Activated CD4-positive, alpha-beta T cell treated with anti-CD3 and anti-CD28 coated beads, Interleukin-2, amount 50 U/mL, for 24 hours (primary cell): Measurements from ENCODE around the gene PALM3.
"Not testable (repeated sequence)": the region's sequence is repeated elsewhere in the genome, so short reads cannot be mapped to it uniquely, and the experiment has no call there.

ENCODE experiments used
- DNase-seq, 2 donors: peaks; one replicate each; pipeline ENCODE4 v3.0.0-alpha.2; 2020; ENCODE audit warnings: low read depth in 1 of 2, low spot score in 1 of 2

Gene PALM3

GRCh38 chr19:14059652-14060155 lies 2.2 kb downstream of the PALM3 start:
- no peak for DNase-seq

- DNase-seq: peak in 1 of 2 donors; percentile 21
Observed at GRCh38 chr19:14059093-14059480, 2.8 kb downstream of the PALM3 start.

GRCh38 chr19:14058182-14059092 lies 3.4 kb downstream of the PALM3 start:
- no peak for DNase-seq

- no peak for DNase-seq
Observed at GRCh38 chr19:14056741-14057356, 5.0 kb downstream of the PALM3 start.

DNA sequence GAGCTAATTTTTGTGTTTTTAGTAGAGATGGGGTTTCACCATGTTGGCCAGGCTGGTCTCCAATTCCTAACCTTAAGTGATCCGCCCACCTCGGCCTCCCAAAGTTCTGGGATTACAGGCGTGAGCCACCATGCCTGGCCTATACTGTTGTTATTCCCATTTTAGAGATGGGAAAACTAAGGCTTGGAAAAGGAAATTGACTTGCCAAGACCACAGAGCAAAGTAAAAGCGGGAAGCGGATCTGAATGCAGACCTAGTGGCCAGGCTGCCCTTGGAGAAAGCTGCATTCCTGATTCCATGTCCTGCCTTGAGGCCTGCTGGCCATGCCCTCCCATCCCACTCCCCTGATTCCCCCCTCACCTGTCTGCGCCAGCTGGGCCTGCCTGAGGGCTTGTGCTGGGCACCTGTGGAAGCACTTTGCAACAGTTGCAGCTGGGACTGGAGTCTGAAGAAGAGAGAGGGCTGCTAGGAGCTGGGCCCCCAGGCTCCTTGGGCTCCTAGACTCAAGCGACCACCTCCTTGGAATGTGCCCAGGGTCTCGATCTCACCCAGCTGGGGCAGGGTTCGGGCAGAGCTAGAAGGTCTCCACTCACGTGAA lies 5.7 kb downstream of the PALM3 start:
- DNase-seq: no peak

- DNase-seq: no peak
Observed at GRCh38 chr19:14055396-14055795, 6.5 kb downstream of the PALM3 start.

- no peak for DNase-seq
Observed at GRCh38 chr19:14054721-14055120, 7.2 kb downstream of the PALM3 start.

DNA sequence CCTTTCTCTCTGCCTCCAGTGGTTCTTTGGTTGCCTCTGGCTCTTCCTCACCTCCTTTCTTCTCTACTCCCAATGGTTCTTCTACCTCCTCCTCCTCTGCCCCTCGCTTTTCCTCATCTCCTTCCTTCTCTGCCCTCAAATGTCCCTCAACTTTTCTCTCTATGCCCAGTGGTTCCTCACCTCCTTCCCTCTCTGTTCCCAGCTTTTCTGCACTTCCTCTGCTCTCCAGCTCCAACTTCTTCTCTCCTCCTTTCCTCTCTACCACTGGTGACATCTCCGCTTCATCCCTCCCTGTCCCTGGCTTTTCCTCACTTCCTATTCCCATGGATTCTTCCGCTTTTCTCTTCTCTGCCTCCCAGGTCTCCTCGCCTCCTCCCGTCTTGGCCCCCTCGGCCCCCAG lies 7.8 kb downstream of the PALM3 start:
- DNase-seq: no peak

- no peak for DNase-seq
Observed at GRCh38 chr19:14053500-14053899, 8.4 kb downstream of the PALM3 start.

- no peak for DNase-seq
Observed at GRCh38 chr19:14053032-14053431, 8.8 kb downstream of the PALM3 start.

GRCh38 chr19:14052470-14052869 lies 9.4 kb downstream of the PALM3 start:
- DNase-seq: no peak

- no peak for DNase-seq
Observed at GRCh38 chr19:14051980-14052379, 9.9 kb downstream of the PALM3 start.

GRCh38 chr19:14050961-14051360 lies 10.9 kb downstream of the PALM3 start:
- DNase-seq: not testable (repeated sequence)

DNA sequence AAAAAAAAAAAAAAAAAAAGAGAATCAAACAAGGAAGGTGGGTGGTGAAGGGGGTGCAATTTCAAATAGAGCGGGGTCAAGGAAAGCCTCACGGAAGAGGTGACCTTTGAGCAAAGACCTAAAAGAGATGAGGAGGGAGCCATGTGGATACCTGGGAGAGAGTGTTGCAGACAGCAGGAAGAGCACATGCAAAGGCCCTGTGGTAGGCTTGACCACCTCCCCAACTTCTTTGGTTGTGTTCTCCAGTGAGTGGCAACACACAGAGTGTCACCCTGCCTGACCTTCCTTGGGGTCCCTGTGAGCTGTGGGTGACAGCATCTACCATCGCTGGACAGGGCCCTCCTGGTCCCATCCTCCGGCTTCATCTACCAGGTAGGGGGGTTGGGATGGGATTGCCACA lies 11.4 kb downstream of the PALM3 start:
- DNase-seq: no peak

- peak; percentile 61 to 67 for DNase-seq
Observed at GRCh38 chr19:14048443-14049153, 13.3 kb downstream of the PALM3 start.

DNA sequence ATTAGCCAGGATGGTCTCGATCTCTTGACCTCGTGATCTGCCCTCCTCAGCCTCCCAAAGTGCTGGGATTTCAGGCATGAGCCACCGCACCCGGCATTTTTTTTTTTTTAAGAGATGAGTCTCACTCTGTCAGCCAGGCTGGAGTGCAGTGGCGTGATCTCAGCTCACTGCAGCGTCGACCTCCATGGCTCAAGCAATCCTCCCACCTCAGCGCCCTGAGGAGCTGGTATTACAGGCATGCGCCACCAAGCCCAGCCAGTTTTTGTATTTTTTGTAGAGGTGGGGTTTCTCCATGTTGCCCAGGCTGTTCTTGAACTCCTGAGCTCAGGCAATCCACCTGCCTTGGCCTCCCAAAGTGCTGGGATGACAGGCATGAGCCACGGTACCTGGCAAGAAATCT lies 14.0 kb downstream of the PALM3 start:
- DNase-seq: not testable (repeated sequence)

- DNase-seq: not testable (repeated sequence)
Observed at GRCh38 chr19:14042659-14043608, 18.9 kb downstream of the PALM3 start.

DNA sequence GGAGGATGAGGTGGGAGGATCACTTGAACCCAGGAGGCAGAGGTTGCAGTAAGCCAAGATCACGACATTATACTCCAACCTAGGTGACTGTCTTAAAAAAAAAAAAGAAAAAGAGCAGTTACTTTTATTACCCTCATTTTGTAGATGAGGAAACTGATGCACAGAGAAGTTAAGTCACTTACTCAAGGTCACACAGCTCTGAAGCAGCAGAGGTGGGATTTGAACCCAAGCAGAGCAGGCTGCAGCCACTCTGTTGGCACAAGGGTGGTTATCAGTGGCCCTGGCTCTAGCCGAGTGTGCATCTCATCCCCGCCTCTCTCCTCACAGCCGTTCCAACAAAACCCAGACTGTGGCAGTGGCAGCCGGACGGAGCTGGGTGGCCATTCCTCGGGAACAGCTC lies 22.7 kb downstream of the PALM3 start:
- no peak for DNase-seq

DNA sequence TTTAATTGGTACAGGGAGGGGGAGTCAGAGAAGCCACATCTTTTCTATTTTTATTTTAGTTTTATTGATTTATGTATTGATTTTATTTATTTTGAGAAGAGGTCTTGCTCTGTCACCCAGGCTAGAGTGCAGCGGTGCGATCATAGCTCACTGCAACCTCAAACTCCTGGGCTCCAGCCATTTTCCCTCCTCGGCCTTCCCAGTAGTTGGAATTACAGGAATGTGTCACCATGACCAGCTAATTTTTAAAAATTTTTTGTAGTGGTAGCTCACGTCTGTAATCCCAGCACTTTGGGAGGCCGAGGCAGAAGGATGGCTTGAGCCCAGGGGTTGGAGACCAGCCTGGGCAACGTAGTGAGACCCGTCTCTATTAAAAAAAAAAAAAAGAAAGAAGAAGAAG lies 26.2 kb downstream of the PALM3 start:
- DNase-seq: no peak

GRCh38 chr19:14035159-14035558 lies 26.7 kb downstream of the PALM3 start:
- not testable (repeated sequence) for DNase-seq
